OCI-LY3 (cell line): ENCODE measurements around the gene PRAMEF5.
"Not testable (repeated sequence)": the region's sequence is repeated elsewhere in the genome, so short reads cannot be mapped to it uniquely, and the experiment has no call there.

Experiments used
- EZH2phosphoT487 ChIP-seq: fragments of 200-600 bp; shearing (Covaris generic); IDR thresholded peaks from 2 replicates; pipeline ENCODE4 v1.6.1; 2018; ENCODE audit warnings: antibody characterized with exemption, mixed run types, low read depth
- TF ChIP-seq, protein P1 (sequence below): fragments of 200-600, 300-600 bp; sonication (generic); IDR thresholded peaks from 2 replicates; pipeline ENCODE4 v1.5.1; 2014; ENCODE audit warnings: antibody characterized with exemption, low read length, low read depth

DNA sequence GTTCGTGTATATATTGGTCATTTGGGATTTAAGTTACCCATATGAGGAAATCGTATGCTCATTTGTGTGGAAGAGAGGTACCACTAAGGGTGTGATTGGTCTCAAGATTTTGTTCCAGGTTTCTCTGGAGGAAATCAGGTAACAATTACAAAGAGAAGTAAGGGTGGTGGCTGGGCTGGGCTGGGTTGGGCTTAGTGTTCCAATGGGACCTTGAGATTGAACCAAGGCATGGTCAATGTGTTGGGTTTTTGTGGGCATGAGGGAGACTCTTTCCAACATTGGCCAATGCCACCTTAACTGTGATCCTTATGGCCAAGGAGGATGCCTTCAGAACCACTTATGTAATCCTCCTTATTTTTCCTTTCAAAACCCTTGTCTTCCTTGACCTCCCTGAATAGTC, 23.4 kb upstream of the PRAMEF5 start:
- TF ChIP-seq, protein P1, sequence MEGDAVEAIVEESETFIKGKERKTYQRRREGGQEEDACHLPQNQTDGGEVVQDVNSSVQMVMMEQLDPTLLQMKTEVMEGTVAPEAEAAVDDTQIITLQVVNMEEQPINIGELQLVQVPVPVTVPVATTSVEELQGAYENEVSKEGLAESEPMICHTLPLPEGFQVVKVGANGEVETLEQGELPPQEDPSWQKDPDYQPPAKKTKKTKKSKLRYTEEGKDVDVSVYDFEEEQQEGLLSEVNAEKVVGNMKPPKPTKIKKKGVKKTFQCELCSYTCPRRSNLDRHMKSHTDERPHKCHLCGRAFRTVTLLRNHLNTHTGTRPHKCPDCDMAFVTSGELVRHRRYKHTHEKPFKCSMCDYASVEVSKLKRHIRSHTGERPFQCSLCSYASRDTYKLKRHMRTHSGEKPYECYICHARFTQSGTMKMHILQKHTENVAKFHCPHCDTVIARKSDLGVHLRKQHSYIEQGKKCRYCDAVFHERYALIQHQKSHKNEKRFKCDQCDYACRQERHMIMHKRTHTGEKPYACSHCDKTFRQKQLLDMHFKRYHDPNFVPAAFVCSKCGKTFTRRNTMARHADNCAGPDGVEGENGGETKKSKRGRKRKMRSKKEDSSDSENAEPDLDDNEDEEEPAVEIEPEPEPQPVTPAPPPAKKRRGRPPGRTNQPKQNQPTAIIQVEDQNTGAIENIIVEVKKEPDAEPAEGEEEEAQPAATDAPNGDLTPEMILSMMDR = not testable (repeated sequence)
- not testable (repeated sequence) for TF ChIP-seq EZH2phosphoT487
